Natural killer cell (primary cell): ENCODE results near the gene STPG3. TPM values are rescaled to one million over a fixed set of nuclear protein-coding genes. Genes with fewer than 3 reads are reported as not detected.

Experiments
- ATAC-seq, 3 donors: fragments of 150-1000 bp in 2 of 3; fragments of 200-7000 bp in 1 of 3; cut with Tn5 transposase; 1 replicate in 1 of 3; 2 replicates in 2 of 3; pipeline ENCODE4 v1.10.0; 2021; ENCODE audit warnings: mild to moderate bottlenecking in 2 of 3, moderate library complexity in 2 of 3
- DNase-seq, 2 donors: peaks; one replicate each; pipeline versions ENCODE4 v3.0.0 to v3.0.0-alpha.2; 2013 to 2021; ENCODE audit warnings: mixed read lengths in 1 of 2
- H3K27ac ChIP-seq: one replicate; pipeline ENCODE4 v1.5.1; 2013; ENCODE audit warnings: mild to moderate bottlenecking, low read length
- H3K27me3 ChIP-seq: one replicate; pipeline ENCODE4 v1.6.1; 2013; ENCODE audit warnings: low read length; ENCODE audit not compliant: control insufficient read depth, insufficient read depth
- H3K36me3 ChIP-seq: one replicate; pipeline ENCODE4 v1.6.1; 2013; ENCODE audit warnings: low read length; ENCODE audit not compliant: control insufficient read depth, insufficient read depth
- H3K4me1 ChIP-seq: one replicate; pipeline ENCODE4 v1.6.1; 2013; ENCODE audit warnings: low read length; ENCODE audit not compliant: control insufficient read depth, insufficient read depth
- H3K4me3 ChIP-seq: one replicate; pipeline ENCODE4 v1.5.1; 2013; ENCODE audit warnings: low read length
- H3K9me3 ChIP-seq: one replicate; pipeline ENCODE4 v1.6.1; 2013; ENCODE audit warnings: low read length; ENCODE audit not compliant: control insufficient read depth, insufficient read depth
- H3K27ac Mint-ChIP-seq, 2 donors: one replicate each; pipeline ENCODE4 v1.8.0; 2022; ENCODE audit warnings: mild to moderate bottlenecking in 2 of 2, mixed read lengths in 2 of 2, moderate library complexity in 1 of 2
- H3K27me3 Mint-ChIP-seq, 2 donors: one replicate each; pipeline ENCODE4 v1.8.0; 2022; ENCODE audit warnings: low read depth in 2 of 2, mixed read lengths in 2 of 2
- H3K36me3 Mint-ChIP-seq: one replicate; pipeline ENCODE4 v1.8.0; 2022; ENCODE audit warnings: mixed read lengths
- H3K4me1 Mint-ChIP-seq, 2 donors: one replicate each; pipeline ENCODE4 v1.8.0; 2022; ENCODE audit warnings: mixed read lengths in 2 of 2
- H3K4me3 Mint-ChIP-seq: one replicate; pipeline ENCODE4 v1.8.0; 2022; ENCODE audit warnings: mild to moderate bottlenecking, moderate library complexity, mixed read lengths
- H3K9me3 Mint-ChIP-seq, 2 donors: one replicate each; pipeline ENCODE4 v1.8.0; 2022; ENCODE audit warnings: mixed read lengths in 2 of 2
- WGBS: methylation state at CpG from one replicate; pipeline ENCODE4 v1.1.7; 2013; ENCODE audit warnings: missing lambda C conversion rate; ENCODE audit not compliant: insufficient coverage; 5-methylcytosine and 5-hydroxymethylcytosine counted together
- intact Hi-C: fragments of 100-400 bp; cut with micrococcal nuclease; formaldehyde crosslinking; loops from one replicate; pipeline ENCODE4 v1.14.2; 2022
- total RNA-seq, 4 donors: library from RNA; stranded (reverse); fragments of 120-200 nt in 1 of 4; gene quantifications; one replicate each; pipeline versions ENCODE4 v1.2.3 to v1.2.4, GENCODE V29; 2013 to 2022
- TF ChIP-seq, protein P1 (sequence below): fragments of 200-600 bp; IDR thresholded peaks from one replicate; pipeline ENCODE4 v1.8.0; 2022; ENCODE audit warnings: antibody characterized with exemption

STPG3 gene
- total RNA-seq, 3 donors from 2014 or later (not counting 1 experiment from before 2014, with no cell fraction given) = not detected

DNA sequence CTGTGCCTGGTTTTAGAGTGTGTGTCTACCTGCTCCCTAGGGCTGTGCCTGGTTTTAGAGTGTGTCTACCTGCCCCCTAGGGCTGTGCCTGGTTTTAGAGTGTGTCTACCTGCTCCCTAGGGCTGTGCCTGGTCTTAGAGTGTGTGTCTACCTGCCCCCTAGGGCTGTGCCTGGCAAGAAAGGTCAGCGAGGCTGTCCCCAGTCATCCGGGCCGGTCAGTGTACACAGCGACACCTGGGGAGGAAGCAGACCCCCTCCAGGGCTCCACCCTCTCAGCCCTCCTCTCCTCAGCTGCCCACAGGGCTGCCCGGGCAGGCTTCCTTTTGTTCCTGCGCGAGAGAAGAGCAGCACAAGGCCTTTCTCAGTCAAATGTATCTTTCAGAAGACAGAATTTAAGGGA lies 46.9 kb downstream of the STPG3 start:
- H3K9me3 ChIP-seq = no peaks in the 10 kb centered on the region
- 86% methylated on average over 7 of the region's 7 CpGs for WGBS
- ATAC-seq (no peak), DNase-seq (no peak)
- no peaks in the 10 kb centered on the region for H3K36me3 ChIP-seq
- intact Hi-C loops = loop anchor here (10.0 kb wide), 1 partner anchor 227 kb away; no protein-coding TSS in a partner anchor
- H3K36me3 Mint-ChIP-seq = no peaks in the 10 kb centered on the region
- H3K27ac Mint-ChIP-seq = no peak overlapping the region
- peaks cover 9 to 17% of the 10 kb centered on the region in 2 donors for H3K27me3 Mint-ChIP-seq
- H3K27ac ChIP-seq = no peak overlapping the region
- peaks cover 0 to 20% of the 10 kb centered on the region in 2 donors for H3K4me1 Mint-ChIP-seq
- no peak overlapping the region for H3K4me3 Mint-ChIP-seq
- TF ChIP-seq, protein P1, sequence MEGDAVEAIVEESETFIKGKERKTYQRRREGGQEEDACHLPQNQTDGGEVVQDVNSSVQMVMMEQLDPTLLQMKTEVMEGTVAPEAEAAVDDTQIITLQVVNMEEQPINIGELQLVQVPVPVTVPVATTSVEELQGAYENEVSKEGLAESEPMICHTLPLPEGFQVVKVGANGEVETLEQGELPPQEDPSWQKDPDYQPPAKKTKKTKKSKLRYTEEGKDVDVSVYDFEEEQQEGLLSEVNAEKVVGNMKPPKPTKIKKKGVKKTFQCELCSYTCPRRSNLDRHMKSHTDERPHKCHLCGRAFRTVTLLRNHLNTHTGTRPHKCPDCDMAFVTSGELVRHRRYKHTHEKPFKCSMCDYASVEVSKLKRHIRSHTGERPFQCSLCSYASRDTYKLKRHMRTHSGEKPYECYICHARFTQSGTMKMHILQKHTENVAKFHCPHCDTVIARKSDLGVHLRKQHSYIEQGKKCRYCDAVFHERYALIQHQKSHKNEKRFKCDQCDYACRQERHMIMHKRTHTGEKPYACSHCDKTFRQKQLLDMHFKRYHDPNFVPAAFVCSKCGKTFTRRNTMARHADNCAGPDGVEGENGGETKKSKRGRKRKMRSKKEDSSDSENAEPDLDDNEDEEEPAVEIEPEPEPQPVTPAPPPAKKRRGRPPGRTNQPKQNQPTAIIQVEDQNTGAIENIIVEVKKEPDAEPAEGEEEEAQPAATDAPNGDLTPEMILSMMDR = no peak
- H3K27me3 ChIP-seq = peaks cover 39% of the 10 kb centered on the region
- peaks cover 33% of the 10 kb centered on the region for H3K4me1 ChIP-seq
- H3K4me3 ChIP-seq = no peak overlapping the region
- no peaks in the 10 kb centered on the region for H3K9me3 Mint-ChIP-seq

DNA sequence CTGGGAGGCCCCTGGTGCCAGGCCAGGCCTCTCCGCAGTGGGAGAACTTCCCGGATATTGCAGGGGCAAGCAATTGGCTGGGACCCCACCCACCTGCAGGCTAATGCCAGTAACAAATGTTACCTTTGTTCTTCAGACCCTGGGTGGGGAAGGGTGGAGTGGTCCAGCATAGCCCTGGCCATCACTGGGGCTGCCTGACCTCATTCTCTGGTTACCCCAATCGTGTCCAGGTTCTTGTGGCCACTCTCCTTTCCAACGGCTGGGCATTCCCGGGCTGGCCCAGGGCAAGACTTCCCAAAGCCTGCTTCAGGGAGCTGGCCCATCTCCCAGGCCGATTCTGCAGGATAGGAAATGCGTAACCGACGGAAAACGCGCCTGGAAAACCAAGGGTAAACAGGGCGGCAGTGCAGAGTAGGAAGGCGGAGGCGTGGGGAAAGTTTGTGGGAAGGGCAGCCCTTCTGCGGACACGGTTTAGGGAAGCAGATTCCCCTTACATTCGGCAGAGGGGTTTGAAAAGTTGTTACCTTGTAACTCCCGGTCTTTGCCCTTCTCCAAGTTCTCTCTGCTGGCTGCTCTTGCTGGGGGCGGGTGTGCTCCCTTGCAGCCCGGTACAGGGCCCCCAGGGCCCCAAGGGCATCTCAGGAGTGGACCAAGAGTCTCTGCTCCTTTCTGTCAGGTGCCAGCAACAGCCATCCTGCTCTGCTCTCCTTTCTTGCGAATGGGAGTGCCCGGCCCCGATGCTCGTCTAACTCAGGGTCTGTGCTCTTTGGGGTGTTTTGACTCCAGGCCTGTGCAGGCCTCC lies 47.5 kb downstream of the STPG3 start:
- H3K4me1 Mint-ChIP-seq = peaks cover 0 to 24% of the 10 kb centered on the region in 2 donors
- Histone ChIP-seq H3K9me3 (no peaks in the 10 kb centered on the region), H3K27me3 (peaks cover 39% of the 10 kb centered on the region), H3K27ac (no peak overlapping the region), H3K4me3 (no peak overlapping the region), H3K4me1 (peaks cover 36% of the 10 kb centered on the region), H3K36me3 (no peaks in the 10 kb centered on the region)
- ATAC-seq (no peak), DNase-seq (no peak)
- no peak overlapping the region for H3K27ac Mint-ChIP-seq
- no peaks in the 10 kb centered on the region for H3K9me3 Mint-ChIP-seq
- no peak overlapping the region for H3K4me3 Mint-ChIP-seq
- TF ChIP-seq, protein P1 = no peak
- peaks cover 9 to 12% of the 10 kb centered on the region in 2 donors for H3K27me3 Mint-ChIP-seq
- 91% methylated on average over 24 of the region's 24 CpGs for WGBS
- intact Hi-C loops = loop anchor here (10.0 kb wide), 1 partner anchor 226 kb away; no protein-coding TSS in a partner anchor
- H3K36me3 Mint-ChIP-seq = no peaks in the 10 kb centered on the region

DNA sequence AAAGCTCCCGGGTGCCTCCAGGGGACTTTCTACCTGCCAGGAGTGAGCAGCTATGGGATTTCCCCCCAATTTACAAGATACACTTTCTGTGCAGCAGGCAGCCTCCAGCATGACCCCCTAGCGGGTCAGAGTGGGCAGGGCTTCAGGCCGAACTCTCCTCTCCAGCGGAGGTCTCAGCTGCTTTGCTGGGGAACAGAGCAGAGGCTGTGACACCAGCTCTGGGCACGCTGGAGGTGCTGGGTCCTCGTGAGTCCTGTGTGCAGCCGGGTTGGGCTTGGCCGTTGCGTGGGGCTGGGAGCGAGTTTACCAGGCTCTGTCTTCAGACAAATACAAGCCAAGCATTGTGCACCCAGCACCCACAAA lies 48.1 kb downstream of the STPG3 start:
- DNase-seq (no peak), ATAC-seq (no peak)
- Histone ChIP-seq H3K27ac (no peak overlapping the region), H3K36me3 (no peaks in the 10 kb centered on the region), H3K4me1 (peaks cover 36% of the 10 kb centered on the region), H3K27me3 (peaks cover 37% of the 10 kb centered on the region), H3K4me3 (no peak overlapping the region), H3K9me3 (no peaks in the 10 kb centered on the region)
- Mint-ChIP-seq H3K4me3 (no peak overlapping the region), H3K4me1 (peaks cover 0 to 25% of the 10 kb centered on the region in 2 donors), H3K36me3 (no peaks in the 10 kb centered on the region), H3K27me3 (peaks cover 9 to 10% of the 10 kb centered on the region in 2 donors), H3K27ac (no peak overlapping the region), H3K9me3 (no peaks in the 10 kb centered on the region)
- intact Hi-C loops = loop anchor here (10.0 kb wide), 1 partner anchor 226 kb away; no protein-coding TSS in a partner anchor
- TF ChIP-seq, protein P1 = no peak
- 90% methylated on average over 10 of the region's 10 CpGs for WGBS
